Stimulated activated CD8-positive, alpha-beta memory T cell treated with anti-CD3 and anti-CD28 coated beads, Interleukin-4, amount 100 ng/mL, for 1 hour (primary cell): ENCODE data around the gene CELA1.

ENCODE experiments used
- DNase-seq, 2 donors: peaks; one replicate each; pipeline ENCODE4 v3.0.0-alpha.2; 2020; ENCODE audit warnings: low read depth in 2 of 2, low spot score in 1 of 2

Gene CELA1

DNA sequence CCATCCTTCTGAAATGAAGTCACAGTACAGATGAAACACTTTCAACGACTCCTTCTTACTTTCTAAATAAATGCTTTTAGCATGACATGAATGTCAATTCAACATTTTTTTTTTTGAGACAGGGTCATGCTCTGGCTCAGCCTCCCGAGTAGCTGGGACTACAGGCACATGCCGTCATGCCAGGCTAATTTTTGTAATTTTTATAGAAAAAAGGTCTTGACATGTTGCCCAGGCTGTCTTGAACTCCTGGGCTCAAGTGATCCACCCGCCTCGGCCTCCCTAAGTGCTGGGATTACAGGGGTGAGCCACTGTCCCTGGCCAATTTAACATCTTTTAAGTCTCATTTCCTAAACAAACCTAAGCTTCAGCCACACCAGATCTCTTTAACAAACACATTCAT, 28.4 kb upstream of the CELA1 start:
- DNase-seq: no peak

DNA sequence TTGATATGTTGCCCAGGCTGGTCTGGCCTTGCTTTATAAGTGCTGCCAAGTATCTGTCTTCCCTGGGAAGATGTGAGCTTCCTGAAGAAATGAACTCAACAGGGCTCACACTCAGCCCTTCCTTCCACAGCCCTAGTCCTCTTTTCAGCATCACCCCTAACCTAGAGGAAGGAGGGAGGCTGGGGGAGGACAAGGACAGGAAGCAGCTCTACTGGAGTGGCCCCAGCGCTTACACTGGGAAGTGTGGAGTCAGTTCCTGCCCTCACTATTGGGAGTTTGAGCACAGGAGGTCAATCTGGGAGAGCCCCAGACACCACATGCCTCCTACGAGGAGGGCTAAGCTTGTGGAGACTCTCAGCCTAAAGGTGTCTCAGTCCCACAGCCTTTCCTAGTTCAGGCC, 27.9 kb upstream of the CELA1 start:
- no peak for DNase-seq

DNA sequence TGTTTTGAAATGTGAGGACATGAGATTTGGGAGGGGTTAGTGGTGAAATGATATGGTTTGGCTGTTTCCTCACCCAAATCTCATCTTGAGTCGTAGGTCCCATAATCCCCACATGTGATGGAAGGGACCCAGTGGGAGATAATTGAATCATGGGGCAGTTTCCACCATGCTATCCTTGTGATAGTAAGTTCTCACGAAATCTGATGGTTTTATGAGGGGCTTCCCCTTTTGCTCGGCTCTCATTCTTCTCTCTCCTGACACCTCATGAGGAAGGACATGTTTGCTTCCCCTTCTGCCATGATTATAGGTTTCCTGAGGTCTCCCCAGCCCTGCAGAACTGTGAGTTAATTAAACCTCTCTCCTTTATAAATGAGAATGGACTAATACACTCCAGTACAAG, 26.7 kb upstream of the CELA1 start:
- DNase-seq: no peak

DNA sequence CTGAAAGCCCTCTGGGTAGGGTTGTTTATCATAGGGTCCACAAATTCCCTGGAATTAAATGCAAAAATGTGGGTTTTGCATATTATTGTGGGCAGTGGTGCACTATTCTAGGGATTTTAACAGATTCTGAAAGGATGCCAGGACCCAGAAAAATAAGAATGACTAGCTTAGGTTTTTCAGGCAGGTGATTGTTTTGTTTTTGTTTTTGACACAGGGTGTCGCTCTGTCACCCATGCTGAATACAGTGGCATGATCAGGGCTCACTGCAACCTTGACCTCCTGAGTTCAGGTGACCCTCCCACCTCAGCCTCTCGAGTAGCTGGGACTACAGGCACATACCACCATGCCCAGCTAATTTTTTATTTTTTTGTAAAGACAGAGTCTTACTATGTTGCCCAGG, 25.5 kb upstream of the CELA1 start:
- DNase-seq: no peak

DNA sequence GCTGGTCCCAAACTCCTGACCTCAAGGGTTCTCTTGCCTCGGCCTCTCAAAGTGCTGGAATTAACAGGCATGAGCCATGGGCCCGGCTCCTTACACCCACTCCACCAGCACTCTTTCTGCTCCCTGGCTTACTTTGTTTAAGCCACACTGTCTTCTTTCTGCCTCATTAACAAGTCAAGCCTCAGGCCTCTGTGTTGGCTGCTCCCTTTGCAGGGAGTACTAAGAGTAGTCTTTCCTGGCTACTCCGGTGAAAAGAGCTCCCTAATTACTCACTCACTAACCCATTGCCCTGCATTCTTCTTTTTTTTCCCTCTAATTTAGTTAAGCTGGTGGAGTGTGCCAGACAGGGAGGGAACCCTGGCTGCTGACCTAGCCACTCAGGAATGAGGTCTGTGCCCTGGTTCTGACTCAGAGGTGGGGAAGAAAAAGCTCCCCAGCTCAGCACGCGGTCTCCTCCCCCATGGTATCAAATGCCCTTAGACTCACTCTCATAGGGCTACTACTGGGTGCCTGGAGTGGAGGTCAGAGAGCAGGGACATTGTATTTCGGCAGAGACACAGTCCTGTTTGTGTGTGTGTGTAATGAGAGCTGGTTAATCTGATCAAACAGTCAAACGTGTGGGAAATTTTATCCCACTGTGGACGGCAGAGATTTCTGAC, 24.9 kb upstream of the CELA1 start:
- DNase-seq: no peak

DNA sequence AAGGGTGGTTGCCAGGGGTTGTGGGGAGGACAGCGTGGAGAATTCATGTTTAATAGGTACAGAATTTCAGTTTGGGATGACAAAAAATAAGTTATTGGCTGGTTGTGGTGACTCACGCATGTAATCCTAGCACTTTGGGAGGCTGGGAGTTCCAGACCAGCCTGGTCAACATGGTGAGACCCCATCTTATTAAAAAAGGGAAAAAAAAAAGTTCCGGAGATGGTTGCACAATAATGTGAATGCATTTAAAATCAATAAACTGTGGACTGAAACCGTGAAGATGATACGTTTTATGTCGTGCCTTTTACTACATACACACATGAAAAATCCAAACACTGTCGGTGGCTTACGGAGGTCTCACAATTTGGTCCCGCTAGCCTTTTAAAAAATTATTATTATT, 24.2 kb upstream of the CELA1 start:
- DNase-seq: no peak

DNA sequence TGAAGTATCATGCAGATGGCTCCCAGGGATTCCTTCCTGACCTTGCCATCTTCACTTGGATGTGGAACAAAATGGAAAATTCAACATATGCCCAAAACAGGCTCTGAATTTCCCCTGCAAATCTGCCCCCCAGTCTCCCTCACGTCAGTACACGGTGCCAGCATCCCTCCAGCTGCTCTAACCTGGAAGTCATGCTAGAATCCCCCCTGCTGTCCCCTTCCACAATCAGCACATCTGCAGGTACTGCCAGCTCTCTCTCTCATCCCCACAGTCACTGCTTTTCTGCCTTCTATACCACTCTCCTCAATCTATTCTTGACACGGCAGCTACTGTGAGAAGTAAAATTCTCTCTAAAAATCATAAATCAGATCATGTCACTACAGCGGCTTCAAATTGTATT, 23.1 kb upstream of the CELA1 start:
- no peak for DNase-seq

DNA sequence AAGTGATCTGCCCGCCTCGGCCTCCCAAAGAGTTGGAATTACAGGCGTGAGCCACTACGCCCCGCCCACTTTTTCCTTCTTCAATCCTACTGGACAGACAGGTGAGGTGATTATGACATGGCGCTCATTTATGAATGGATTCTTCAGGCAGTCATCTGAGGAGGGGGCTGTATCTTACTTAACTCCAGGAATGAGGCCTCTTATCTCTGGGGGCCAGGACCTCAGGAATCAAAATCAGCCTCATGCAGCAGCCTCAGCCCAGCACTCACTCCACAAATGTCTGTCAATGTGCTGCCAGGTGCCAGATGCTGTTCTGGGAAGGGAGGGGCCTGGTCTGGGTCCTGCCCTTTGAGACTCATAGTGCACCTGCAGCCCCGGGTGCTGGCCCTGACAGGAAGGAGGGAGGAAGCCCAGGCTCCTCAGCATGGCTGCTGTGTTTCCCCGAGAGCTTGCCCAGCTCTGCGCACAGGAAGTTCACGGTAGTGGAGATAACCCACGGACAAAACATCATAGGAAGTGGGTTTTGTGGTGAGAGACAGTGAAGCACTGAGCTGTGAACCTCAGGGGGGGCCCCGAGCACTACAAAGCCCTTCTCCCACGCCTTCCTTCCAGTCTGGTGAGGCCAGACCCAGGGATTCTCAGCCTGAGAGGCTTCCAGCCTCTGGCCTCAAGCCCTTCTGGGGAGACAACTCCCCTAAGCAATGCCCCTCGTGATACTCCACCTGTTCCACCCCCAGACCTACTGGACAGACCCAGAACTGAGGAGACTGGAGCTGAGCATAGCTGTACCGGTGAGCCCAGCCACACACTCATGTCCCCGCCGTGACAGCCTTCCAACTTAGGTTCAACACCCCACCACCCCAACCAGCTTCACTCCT, 22.4 kb upstream of the CELA1 start:
- peak; percentile 59 to 71 for DNase-seq

DNA sequence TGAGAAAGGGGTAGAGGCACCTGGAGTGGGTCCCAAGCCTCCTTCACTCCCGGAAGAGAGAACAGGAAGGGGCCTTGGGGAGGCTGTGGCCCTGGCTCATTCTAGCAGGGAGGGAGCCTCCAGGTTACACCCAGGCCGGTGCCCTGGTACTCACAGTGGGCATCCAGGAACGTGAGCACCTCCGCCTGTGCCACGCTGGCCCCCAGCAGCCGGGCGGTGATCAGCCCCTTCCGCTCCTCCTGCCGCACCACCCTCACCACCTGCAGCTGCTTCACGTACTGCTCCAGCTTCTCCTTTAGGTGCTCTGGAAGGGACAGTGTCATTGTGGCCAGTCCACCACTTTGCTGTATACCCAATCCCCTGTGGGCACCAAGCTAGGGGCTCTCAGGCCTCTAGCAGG, 18.8 kb upstream of the CELA1 start:
- DNase-seq: no peak

DNA sequence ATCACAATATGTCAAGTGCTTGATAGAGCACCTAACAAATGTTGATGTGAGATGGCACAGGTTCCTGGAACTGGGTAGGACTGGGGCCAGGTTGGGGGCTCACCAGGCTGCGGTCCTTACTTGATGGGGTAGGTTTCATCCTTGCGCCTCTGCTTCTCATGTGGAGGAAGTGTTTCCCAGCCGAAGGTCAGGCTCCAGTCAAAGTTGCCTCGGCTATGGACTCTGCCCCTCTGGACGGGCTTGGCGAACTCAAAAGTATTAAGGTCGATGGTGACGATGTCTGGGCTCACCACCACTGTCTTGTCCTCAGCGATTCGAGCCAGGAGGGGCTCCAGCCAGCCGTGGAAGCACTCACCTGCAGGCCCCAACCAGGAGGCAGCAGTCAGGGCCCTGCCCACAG, 17.5 kb upstream of the CELA1 start:
- no peak for DNase-seq

DNA sequence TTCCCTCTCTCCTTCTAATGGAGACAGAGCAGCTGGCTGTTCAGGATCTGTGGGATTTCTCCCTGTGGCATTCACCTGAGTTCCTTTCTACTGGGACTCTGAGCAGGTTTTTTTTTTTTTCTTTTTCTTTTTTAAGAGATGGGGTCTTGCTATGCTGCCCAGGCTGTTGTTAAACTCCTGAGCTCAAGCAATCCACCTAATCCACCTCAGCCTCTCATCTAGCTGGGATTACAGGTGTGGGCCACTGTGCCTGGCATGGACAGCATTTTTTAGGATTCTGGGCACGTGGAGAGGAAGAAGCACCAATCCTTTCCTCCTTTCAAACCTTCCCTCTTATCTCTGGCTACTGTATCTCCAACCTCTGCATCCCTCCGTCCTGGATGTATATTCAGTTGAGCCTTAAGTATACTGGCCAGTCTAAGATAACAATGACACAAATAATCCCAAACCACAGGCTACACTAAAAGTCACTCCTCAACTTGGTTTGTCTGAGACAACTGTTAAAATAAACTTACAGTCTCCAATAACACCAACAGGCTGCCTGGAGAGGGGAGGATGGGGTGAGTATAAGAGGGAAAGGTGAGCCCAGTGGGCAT, 16.4 kb upstream of the CELA1 start:
- no peak for DNase-seq

DNA sequence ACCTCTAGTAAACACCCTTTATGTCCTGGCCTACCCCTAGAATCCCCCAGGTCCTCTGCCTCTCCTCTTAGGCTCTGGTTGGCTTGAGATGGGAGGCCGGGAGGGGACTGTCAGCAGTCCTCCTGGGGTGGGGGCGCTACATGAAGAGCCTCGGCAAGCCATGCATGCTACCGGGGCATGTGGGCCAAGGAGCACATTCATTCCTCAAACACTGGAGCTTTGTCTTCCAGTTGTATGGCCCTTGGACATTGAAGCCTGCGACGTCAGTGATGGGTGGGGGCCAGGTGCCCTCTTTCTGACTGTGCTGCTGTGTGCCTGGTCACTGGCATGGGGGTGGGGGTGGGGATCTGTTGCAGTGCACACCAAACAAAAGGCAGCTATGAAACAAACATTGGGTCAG, 15.8 kb upstream of the CELA1 start:
- no peak for DNase-seq

DNA sequence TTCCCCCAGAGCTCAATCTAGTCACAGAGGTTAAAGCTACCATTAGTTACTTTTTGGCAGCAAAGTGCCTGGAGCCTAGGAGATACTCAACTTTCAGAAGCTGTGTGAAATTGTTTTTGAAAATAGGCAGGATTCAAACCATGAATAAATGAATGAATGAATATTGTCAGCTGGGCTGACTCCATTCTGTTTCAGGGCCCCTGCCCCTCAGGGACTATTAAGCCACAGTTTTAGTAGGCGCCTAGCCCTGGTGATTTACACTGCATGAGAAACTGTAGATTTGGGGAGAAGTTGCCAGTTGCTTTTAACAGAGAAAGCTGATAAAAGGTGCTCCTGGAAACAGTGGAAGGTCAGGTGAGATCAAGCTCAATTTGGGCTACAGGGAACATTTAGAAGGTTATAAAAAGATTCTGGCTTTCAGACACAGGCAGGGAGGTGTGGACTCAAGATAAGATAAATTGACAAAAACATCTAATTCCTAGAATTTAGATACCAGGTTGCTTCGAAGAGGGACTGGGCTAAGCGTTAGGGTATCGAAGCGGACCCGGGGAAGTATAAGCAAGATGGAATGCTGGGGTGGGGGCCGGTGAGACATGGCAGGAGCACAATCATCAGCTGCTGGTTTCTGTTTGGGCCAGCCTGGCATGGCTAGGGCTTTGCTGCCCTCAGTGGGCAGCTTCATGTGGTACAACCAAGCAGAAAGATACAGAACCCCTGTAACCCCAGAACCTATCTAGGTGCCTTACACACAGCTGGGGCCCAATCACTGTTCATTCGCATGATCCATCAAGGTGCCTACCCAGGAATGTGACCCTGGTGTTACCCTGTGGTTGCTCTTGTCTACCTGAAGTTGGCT, 14.9 kb upstream of the CELA1 start:
- DNase-seq: no peak

DNA sequence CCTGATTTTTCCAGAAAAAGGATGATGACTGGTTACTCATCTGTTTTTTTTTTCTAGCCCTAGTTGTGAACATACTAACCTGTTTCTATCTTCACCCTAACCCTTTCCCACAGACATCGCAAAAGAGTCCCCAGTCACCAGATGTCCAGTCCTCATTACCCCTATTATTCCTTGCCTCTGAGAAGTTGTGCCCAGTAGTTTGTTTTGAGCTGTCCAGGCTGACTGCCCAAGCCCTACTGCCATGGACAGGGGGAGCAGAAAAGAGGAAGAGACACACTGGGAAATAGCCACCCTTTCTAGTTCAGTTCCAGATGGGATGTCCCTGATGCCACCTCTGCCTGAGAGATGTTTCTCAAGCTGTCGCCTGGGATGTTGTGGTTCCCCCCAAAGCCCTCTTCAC, 13.8 kb upstream of the CELA1 start:
- DNase-seq: no peak

DNA sequence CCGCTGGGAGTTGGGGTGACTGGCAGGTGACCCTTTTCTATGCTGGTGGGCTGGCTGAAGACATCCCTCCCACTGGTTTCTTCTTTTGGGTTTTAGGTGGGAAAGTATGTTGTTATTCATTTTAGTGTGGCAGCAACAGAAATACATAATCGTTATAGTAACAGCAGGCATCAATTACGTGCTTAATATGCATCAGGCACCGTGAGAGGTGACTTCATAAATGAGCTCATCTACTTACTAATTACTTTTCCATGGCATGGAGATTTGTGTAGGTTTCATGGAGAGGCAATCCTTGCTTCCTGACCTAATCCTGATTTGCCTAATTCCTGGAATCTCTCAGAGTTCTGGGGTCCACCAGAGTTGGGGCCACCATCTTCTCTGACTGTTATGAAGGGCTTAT, 13.4 kb upstream of the CELA1 start:
- DNase-seq: no peak

DNA sequence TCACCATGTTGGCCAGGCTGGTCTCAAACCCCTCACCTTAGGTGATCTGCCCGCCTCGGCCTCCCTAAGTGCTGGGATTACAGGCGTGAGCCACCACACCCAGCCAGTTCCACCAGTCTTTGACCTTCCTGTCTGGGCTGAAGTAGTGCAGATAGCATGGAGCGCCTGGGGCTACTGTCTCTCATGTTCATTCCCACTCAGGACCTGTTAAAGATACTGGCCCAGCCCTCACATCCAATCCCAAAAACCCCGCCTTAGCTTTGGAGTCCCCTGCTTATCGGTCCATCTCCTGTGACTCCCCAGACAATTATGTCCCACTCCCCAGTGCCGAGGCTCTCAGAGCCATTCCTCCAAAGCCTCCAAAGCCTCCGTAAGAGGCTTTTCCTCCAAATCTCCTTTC, 12.0 kb upstream of the CELA1 start:
- DNase-seq: no peak

DNA sequence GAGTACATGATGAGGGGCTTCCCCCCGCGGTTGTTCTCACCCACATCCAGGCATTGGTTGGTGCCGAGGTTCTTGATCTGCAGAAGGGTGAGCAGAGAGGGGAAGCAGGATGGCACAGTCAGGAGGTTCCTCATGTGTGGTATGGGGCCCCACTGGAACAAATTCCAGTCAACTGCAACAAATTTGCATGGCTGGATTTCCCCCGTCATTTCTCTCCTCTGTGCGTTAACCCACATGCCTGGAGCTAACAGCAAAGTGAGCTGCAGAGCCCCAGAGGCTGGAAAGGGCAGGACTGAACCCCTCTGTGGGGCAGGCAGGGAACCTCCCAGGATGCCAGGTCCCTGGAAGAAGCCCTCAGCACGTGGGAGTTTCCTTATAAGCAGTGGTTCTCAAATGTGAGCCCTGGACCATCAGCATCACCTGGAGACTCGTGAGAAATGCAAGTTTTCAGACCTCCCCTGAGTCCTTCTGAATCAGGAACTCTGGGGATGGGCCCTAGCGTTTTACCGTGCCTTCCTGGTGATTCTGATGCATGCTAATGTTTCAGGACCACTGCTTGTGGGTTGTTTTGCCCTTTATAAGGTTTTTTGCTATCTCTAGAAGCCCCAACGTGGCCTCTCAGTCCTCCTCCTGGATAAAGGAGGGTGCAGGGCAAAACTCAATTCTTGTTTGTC, 11.0 kb upstream of the CELA1 start:
- DNase-seq: no peak

DNA sequence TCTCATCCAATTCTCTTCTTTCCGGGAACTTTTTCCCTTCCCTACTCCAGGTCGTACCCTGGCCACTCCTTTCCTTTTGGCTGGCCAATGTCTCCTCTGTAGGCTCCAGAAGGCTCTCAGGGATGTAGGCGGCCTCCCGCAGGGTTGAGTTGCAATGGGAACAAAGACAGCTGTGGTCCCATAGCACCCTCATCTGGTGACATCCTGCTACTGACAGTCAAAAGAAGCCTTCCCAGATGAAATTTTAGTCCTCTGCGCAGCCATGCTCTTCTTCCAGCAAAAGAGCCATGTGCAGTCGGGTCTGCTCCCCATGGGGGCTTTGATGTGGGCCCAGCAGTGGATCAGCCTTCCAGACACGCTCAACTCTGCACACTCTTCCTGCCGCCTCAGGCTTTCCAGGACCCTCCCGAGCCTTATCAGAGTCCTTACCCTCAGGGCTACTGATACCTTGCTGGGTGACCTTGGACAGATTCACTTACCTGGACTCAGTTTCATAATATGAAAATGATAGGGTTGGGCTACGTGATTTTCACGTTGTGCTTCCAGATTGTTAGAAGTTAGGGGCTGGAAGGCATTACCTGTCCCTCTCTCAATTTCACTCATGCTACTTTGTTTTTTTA, 5.5 kb upstream of the CELA1 start:
- no peak for DNase-seq

DNA sequence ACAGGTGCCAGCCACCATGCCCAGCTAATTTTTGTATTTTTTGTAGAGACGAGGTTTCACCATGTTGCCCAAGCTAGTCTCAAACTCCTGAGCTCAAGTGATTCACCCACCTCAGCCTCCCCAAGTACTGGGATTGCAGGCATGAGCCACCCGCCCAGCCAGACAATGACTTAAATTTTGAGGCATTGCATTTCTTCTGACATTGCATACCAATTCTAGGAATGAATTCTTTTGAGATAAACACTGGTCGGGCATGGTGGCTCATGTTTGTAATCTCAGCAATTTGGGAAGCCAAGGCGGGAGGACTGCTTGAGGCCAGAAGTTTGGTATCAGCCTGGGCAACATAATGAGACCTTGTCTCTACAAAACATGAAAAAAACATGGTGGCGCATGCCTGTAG, 2.5 kb upstream of the CELA1 start:
- no peak for DNase-seq

DNA sequence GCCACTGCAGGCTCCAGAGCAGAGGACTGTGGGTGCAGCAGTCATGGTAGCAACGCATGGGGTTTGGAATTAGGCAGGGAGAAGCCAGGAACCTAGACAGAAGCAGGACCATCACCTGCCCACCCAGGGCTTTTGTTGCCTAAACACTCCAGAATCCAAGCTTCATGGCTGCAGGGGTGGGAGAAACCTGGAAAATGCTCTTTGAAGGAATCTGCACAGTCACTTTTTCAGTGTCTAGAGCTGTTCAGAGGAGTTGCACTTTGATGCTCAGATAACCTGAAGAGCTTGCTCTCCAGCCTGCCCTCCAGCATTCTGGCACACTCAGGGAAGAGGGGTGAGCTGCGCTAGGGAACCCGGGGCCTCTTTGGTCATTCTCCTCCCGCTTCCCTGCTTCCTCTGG, 1.6 kb upstream of the CELA1 start:
- DNase-seq: no peak

DNA sequence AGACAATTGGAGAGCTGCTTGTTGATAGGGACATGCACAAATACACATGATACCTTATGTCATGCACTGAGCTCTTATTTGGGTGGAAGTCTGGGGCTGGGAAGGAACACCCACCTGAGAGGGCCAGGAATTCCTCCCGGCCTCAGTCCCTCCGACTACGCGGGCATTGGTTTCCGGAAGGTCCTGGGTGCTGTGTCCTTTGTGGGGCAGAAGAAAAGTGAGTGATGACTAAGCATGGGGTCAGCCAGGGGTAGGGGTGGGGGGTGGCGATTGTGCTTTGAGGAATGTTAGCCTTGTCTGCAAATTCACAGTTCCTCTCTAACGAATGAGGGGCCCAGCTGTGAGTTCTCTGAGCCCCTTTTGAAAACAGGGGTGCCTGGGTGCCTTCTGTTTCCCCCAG, 798 bp downstream of the CELA1 start:
- DNase-seq: no peak
